ENCODE data around the gene NOS1.

The NOS1 gene

DNA sequence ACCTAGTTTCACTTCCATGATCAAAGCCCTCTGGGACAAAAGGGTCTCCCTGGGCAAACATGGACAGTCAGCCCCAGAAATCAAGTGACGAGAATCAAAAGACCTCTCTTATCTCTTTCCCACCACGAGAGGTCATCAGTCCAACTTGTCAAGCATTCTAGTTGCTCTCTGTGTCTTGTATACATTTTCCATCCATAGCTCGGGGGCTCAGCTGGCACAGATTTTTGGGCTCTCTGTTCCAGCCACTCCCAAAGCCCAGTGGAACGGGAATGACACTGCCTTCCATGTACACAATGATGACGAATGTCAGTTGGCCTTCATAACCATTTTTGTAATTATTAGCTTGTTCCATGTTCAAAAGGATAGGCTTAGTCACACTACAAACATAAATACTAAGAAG, 29.7 kb downstream of the NOS1 start:
- H3K4me3 ChIP-seq (ENCODE audit: low read depth, low read length): no peak overlapping the region

DNA sequence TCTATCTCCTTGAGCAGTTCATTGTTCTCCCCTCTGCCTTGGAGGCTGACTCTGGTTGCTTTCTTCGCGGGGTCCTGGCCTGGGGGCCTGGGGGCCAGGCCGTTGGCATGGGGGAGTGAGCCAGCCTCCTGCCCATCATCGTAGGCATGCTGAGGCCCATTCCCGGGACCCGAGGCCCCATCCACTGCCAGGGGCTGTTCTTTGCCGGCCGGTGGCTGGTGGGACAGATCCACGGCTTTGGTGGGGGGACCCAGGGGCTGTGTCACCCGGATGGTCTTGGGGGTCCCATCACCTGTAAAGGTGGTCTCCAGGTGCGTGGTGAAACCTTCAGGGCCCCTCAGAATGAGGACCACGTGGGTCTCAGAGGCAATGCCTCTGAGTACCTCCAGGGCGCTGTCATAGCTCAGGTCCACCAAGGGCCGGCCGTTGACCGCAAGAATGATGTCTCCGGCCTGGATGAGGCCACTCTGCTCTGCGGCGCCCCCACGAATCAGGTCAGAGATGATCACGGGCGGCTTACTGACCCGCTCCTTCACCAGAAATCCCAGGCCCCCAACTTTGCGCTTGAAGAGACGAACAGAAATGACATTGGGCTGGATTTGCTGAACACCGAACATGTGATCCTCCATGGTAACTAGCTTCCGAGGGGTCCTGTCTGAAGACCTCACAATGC, 30.8 kb downstream of the NOS1 start:
- no peak overlapping the region for H3K4me3 ChIP-seq (ENCODE audit: low read depth, low read length)

DNA sequence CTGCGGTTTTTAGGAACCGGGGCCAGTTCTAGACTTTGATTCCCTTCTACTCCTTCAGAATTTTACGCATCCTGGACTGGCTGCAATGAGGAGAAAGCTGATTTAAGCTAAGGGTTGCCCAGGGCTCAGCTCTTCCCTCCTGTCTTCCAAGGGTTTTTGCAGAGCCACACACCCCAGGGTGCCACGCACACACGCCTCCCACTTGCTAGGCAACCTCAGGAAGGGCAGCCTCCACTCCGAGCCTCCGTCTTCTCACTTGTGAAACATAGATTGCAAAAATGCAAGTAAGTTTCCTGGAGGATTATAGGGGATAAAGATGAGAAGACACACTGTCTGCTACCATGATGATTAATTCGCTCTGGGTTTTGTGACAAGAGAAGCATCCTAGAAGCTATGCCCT, 31.7 kb downstream of the NOS1 start:
- no peak overlapping the region for H3K4me3 ChIP-seq (ENCODE audit: low read depth, low read length)

DNA sequence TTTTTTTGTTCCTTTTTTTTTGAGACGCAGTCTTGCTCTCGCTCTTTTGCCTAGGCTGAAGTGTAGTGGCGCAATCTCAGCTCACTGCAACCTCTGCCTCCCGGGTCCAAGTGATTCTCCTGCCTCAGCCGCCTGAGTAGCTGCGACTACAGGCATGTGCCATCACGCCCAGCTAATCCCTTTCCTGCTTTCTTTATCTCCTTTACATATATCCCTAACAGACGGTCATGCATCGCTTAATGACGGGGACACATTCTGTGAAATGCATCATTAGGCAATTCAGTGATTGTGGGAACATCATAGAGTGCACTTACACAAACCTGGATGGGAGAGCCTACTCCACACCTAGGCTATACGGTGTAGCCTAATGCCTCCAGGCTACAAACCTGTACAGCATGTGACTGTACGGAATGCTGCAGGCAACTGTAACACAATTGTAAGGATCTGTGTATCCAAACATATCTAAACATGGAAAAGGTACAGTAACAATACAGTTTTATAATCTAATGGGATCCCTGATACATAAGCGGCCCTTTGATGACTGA, 32.8 kb downstream of the NOS1 start:
- no peak overlapping the region for H3K4me3 ChIP-seq (ENCODE audit: low read depth, low read length)

DNA sequence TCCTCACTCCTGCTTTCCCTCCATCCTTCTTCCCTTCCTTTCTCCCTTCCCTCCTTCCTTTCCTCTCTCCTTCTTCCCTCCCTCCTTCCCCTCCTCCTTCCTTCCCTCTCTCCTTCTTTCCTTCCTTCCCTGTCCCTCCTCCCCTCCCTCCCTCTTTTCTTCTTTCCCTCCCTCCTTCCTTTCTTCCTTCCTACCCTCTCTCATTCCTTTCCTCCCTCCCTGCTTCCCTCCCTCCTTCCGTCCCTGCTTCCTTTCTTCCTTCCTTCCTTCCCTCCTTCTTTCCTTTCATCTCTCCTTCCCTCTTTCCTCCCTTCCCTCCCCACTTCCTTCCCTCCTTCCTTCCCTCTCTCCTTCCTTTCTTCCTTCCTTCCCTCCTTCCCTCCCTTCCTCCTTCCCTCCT, 39.0 kb downstream of the NOS1 start:
- H3K4me3 ChIP-seq (ENCODE audit: low read depth, low read length): no peak overlapping the region

DNA sequence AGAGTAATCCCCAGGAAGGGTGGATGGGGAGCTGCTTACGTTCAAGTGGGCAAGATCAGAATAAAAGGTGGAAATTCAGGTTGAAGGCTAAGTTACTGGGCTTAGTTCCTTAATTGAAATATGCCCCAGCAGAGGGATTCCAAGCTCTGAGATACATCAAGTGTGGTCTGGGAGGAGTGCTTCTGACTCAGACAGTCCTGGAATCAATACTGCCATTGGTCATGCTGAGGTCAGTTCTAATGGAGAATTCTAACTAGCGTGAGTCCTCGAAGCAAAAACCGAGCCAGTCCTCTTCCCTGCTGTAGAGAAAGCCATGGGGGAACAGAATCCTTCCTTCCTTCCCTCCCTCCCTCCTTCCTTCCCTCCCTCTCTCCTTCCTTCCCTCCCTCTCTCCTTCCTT, 39.9 kb downstream of the NOS1 start:
- H3K4me3 ChIP-seq (ENCODE audit: low read depth, low read length): no peak overlapping the region

DNA sequence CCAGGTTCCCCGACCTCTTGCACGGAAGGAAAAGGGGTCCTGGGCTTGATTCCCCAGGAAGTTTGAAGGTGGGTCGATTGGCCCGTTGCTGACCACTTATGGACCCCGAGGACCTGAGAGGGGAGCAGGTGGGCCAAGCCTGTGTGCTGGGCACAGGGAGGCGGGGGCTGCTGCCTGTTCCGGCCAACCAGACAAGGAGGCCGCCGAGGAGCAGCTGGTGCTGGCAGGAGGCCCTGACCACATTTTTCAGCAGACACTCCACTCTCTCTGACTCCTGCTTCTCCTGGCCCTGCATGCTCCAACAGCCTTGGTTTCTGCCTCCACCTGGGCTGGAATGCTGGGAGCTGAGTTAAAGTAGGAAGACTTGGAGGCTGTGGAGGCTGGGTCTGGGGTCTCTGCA, 42.8 kb downstream of the NOS1 start:
- H3K4me3 ChIP-seq (ENCODE audit: low read depth, low read length): no peak overlapping the region

DNA sequence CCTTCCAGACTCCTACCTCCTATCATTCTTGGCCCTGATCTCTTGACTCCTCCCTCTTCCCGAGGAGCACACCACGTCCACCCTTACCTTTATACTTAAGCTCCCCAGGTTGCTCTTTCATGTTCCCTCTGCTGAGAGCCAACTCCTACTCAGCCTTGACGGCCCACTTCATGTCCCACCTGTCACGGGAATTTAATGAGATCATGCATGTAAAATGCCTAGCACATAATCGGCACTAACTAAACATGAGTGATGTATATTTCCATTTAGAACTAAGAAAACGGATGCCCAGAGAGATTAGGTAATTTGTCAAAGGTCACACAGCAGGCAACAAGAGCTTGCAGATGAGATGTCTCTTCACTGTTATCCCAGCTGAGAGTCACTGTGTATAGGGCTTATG, 45.1 kb downstream of the NOS1 start:
- no peak overlapping the region for H3K4me3 ChIP-seq (ENCODE audit: low read depth, low read length)

DNA sequence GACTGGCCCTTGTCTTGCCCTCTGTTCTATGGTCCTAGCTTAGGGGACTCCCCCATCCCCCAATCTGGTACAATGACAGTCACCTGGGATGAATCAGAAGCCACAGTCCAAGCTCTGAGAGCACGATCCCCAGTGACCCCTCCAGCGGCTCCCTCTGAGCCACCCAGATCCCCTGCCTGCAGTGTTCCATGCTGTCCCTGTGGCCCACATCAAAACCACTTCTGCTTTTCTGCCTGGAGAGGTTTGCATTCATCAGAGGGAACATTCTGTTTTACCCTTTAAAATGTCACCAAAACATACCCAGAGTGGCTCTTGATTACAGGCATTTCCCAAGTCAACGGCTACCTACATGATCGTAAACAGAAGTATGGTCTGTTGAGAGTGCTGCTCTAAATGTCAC, 47.5 kb downstream of the NOS1 start:
- no peak overlapping the region for H3K4me3 ChIP-seq (ENCODE audit: low read depth, low read length)

DNA sequence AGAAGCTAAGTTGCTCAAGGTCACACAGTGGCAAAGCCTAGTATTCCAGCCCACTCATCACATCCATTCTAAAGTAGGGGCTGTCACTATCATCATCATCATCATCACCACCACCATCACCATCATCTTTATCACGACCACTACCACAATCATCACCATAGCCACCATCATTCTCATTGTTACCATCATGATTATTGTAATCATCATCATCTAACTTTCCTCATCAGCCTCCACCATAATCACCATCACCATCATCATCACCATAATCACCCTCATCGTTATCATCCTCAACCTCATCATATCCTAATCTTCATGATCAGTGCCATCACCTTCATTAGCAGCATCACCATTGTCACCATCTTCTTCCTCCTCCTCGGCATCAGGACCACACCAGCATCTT, 48.7 kb downstream of the NOS1 start:
- H3K4me3 ChIP-seq (ENCODE audit: low read depth, low read length): no peak overlapping the region

DNA sequence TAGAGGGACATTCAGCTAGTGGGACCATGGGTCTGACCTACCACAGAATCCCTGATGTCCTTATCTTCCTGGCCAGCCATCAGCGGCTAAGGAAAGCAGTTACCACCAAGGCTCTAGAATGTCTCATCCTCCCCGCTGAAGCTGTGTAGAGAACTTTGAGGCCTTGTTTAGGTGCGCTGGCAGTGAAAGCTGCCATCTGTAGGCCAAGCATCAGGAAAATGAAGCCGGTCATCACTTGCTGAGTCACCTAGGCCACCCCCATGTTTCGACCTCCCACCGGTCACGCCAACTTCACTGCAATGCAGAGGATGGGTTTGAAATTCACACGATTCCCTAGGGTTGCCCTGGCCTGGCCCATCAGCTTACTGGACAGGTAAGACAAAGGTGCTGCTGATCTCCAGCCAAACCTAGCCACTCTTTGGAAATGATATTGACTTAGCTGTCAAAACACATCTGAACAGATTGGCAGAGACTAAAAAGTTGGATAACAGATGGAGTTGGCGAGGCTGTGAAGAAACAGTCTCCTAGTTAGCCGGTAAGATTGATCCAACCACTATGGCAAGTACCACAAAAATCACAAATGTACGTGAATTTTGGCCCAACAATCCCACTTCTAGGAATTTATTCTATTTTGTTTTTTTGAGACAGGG, 52.0 kb downstream of the NOS1 start:
- H3K4me3 ChIP-seq (ENCODE audit: low read depth, low read length): no peak overlapping the region

DNA sequence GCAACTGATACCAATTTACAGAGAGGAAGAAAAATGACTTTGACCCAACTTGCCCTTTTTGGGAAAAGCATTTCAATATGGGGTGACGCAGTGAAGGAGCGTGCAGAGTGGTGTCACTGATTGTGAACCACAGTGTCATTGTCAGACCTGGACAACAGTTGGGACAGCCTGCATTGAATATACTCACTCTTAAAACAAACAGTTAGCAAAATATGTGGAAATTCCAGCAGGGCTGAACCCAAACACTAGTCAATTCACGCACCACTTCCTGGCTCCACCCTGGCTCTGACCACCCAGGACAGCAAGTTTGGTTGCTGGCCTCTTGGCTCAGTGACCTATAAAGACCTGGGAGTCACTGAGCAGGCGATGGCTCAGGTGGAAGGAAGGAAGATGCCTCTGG, 61.3 kb downstream of the NOS1 start:
- H3K4me3 ChIP-seq (ENCODE audit: low read depth, low read length): no peak overlapping the region

DNA sequence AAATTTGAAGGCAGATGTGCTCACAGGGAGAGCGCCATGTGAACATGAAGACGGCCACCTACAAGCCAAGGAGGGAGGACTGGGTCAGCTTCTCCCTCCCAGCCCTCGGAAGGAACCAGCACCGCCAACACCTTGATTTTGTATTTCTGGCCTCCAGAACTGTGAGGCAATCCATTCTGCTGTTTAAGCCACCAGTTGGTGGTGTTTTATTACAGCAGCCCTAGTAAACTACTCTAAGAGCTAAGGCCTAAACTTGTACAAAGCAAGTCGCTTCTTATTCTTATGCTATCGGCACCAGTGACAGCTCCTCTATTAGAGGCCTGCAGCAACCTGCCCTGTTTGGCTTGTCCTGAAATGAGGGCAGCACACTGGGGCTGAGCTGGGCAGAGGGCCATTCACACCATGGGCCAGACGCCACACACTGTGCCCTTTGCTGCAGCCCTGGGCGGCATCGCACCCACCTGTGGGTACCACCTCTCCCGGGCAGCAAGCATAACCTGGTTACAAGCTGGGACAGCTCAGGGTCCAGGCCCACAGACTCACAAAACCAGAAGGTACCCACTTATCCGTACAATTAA, 62.7 kb downstream of the NOS1 start:
- H3K4me3 ChIP-seq (ENCODE audit: low read depth, low read length): no peak overlapping the region

DNA sequence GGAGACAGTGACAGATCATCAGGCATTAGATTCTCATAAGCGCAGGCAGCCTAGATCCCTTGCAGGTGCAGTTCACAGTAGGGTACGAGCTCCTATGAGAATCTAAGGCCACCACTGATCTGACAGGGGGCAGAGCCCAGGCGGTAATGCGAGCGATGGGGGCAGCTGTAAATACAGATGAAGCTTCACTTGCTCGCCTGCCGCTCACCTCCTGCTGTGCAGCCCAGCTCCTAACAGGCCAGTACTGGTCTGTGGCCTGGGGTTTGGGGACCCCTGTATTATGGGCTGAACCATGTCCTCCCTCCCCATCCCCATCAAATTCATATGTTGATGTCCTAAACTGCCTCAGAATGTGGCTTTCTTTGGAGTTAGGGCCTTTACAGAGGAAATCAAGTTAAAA, 63.2 kb downstream of the NOS1 start:
- H3K4me3 ChIP-seq (ENCODE audit: low read depth, low read length): no peak overlapping the region

DNA sequence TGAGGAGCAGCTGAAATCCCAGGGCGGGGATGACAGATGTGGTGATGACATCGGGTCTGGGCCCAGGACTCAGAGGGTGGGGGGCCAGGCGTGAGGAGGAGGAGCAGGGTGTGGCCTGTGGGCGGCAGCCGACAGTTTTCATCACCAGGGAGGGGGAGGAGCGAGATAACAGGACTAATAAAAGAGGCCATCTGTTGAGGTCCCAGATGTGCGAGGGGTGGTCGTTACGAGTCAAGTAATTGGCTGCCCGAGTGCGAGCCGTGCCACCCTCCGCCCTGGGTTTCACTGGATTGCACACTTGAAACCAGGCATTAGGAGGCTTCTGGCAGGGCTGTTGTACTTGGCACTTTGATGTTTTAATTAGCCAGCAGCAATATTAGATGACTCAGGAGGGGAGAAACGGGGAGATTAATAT, 67.2 kb downstream of the NOS1 start:
- H3K4me3 ChIP-seq (ENCODE audit: low read depth, low read length): no peak overlapping the region

DNA sequence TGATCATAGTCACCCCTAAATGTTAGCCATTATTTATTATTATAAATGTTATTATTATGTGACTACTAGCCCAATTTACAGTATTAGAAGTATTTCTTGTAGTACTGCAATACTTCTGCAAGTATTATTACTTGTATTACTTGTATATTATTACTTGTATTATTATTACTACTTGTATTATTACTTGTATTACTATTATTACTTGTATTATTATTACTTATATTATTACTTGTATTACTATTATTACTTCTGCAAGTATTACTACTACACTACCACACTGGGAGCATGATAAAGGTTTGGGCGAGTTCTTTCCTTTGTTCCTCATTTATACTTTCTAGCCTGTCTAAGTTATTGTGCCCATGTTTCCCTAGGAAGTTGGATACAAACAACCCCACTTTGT, 67.9 kb downstream of the NOS1 start:
- no peak overlapping the region for H3K4me3 ChIP-seq (ENCODE audit: low read depth, low read length)

DNA sequence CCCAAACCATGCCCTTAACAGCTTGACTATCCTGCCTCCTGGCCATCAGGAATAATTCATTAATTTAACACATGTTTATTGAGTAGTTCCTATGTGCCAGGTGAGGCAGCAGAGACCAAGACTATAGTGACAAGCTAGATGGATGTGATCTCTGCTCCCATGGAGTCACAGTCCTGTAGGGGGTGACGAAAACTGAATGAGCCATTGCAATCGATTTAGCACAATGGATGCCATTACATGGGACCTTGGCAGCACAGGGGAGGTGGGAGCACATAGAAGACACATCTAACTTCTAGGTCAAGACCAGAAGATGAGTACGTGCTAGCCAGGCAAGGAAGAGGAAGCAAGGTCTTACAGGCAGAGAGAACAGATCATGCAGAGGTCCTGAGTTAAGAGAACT, 68.7 kb downstream of the NOS1 start:
- H3K4me3 ChIP-seq (ENCODE audit: low read depth, low read length): no peak overlapping the region

DNA sequence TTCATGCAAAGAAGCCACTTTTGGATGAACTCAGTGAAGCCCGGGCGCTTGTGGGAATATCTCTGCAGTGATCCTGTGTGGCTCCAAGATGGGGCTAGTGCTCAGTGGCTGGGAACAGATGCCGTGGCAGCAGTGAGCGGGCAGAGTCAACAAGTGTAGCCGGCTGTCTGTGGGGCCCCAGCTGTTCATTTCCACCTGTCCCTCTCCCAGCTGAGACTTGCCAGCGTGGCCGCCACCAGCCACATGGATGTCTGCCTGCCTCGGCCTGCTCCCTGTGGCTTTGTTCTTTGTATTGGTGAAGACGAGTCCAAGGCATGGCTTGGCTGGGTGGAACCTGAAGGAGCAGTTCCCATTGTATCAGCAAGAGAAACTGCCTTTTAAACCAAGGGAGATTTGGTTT, 77.3 kb downstream of the NOS1 start:
- H3K4me3 ChIP-seq (ENCODE audit: low read depth, low read length): no peak overlapping the region

DNA sequence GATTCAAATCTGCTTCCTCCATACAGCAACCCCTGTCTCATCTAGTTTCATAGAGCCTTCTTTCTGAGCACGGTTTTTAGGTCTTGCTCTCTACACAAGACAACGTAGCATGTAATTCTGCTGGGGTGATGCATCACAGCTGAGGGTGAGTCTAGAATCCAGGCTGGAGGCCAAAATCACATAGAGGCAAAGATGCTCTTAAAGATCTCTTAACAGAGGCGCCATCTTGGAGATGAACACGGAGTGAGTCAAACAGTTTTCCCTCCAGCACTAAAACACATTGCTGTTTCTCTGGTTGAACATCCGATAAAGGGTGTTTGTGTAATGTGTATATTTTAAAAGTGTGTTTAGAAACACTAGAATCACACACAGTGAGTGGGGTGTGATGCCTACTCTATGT, 78.9 kb downstream of the NOS1 start:
- no peak overlapping the region for H3K4me3 ChIP-seq (ENCODE audit: low read depth, low read length)

DNA sequence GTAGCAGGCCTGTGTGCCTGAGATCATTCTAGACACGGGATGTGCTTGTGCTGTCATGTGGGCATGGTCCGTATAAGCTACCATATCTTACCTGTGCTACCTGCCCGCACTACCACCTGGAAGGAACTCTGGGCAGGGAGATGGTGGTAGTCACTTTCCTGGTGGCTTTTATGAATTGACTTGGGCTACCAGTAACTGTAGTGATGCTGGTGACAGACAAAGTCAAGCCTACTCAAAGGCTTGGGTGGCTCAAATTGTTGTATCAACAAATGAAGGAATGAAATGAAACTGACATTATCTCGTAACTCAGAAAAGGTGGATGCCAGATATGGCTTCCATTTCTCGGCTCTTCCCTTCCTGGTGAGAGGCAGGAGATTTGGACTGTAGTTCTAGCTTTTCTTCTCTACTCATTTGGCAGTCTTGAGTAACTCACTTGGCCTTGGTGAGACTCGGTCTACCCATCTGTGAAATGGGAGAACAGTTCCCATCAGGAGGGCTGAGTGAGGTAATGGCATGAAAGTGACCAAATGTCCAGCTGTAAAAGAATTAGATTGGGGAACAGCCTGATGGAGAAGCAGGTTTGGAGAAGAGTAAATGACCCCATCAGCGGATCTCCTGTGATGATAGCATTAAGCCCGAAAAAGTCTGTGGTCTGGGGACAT, 81.3 kb downstream of the NOS1 start:
- H3K4me3 ChIP-seq (ENCODE audit: low read depth, low read length): no peak overlapping the region

DNA sequence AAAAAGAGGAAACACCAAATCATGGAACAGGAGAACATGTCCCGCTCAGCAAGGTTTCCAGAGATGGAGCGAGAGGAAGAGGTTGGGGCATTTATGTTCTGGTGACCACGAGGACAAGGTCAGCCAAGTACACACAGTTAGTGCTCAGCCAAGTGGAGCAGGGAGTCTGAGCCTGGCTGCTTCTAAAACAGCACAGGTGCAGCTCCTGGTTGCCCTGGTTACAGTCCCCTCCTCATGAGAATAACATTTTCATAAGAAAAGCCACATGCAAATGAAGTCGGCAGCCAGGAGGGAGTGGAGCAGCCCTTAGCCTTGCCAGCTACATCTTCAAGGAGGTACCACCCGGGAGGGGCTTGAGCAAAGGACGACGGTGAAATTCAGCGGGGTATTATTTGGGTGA, 81.8 kb downstream of the NOS1 start:
- no peak overlapping the region for H3K4me3 ChIP-seq (ENCODE audit: low read depth, low read length)

DNA sequence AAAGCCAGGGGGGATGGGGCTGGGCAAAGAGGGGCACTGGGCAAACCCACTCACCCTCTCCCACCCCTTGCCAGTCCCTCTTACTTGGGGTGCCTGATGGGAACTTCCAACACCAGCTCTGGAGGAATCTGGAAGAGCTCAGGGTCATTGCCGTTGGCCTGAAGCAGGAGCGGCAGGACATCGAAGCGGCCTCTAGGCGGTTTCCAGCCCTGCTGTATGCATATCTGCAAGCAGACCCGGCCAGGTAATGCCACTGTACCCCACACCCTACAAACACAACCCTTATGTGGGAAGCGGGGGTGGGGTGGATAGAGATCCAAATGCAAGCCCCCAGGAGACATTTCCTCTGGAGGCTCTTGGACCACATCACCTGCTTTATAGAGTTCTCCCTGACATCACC, 83.6 kb downstream of the NOS1 start:
- H3K4me3 ChIP-seq (ENCODE audit: low read depth, low read length): no peak overlapping the region
